ENCODE data around the gene TMEM63A.
A peak's percentile ranks its signal among the peaks of the same experiment; 100 is the strongest.

The TMEM63A gene

DNA sequence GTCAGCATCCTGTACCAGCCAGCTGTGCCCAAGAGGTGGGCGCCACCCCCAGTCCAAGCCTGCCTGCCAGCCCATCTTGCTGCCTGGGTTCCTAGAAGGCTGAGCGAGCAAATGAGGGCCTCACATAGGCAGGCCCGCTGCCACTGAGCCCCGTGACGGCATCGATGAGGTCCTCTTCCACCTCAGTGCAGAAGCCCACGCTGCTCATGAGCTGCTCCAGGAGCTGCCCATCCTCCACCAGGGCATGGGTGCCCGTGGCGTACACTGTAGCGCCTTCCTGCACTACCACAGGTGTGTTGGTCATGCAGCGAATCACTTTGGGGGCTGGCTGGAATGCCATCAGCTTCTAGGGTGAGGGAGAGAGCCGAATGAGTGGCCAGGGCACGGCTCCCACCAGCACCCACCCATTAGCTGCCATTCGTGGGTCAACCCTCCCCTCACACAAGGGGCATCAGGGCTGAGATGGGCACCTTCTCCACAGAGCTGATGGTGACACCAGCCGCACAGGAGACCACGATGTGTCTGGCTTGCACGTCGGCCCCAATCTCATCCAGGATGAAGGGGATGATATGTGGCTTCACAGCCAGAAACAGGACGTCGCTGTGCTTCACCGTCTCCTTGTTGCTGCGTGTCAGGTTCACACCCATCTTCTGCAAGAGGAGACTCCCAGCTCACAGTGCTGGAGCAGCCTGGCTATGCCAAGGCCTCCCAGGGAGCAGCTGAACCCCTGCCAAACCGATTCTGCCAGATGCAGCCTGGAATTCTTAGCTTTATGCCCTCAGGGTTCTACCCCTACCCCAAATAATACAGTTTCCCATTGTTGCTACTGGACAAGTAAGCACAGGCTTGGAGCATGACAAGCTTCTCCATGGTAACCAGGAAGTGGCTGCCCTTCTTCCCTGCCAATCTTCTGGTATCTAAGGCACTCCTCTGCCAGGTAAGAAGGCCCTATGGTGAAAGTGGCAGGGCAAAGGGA lies 39.8 kb upstream of the TMEM63A start:
- TF ChIP-seq, protein P1, sequence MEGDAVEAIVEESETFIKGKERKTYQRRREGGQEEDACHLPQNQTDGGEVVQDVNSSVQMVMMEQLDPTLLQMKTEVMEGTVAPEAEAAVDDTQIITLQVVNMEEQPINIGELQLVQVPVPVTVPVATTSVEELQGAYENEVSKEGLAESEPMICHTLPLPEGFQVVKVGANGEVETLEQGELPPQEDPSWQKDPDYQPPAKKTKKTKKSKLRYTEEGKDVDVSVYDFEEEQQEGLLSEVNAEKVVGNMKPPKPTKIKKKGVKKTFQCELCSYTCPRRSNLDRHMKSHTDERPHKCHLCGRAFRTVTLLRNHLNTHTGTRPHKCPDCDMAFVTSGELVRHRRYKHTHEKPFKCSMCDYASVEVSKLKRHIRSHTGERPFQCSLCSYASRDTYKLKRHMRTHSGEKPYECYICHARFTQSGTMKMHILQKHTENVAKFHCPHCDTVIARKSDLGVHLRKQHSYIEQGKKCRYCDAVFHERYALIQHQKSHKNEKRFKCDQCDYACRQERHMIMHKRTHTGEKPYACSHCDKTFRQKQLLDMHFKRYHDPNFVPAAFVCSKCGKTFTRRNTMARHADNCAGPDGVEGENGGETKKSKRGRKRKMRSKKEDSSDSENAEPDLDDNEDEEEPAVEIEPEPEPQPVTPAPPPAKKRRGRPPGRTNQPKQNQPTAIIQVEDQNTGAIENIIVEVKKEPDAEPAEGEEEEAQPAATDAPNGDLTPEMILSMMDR (conservative IDR thresholded peaks at IDR 0.05; ENCODE audit: low read depth, low read length) = no peak

DNA sequence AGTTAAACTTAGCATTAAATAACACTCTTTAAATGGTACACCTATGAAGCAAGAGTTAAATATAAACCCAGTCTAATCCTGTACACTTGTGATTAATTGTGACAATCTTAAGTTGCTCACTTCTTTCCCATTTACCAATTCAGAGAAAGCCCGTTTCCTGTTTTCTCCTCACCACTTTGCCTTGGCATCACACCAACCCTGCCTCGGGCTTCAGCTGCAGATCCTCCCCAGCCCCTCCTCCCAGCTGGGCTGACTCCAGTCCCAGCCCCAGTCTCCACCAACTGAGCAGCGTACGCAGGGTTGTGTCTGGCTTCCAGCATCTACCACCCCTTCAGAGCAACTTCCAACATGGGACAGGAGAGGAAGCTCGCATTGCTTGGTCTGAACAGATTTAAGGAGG lies 37.7 kb upstream of the TMEM63A start:
- Histone ChIP-seq H4K20me1 (ENCODE audit: insufficient read depth) (no peaks in the 10 kb centered on the region), H2AFZ (ENCODE audit: low read depth) (no peak overlapping the region), H3K27ac (no peak overlapping the region; the same call in 1 of the 2 replicates), H3K27me3 (ENCODE audit: insufficient read depth, low read depth) (no peaks in the 10 kb centered on the region), H3K79me2 (ENCODE audit: insufficient read depth, low read depth) (peaks cover 22% of the 10 kb centered on the region), H3K9ac (no peak overlapping the region), H3K4me1 (ENCODE audit: low read depth, poor library complexity, severe bottlenecking) (peaks cover 47% of the 10 kb centered on the region), H3K36me3 (ENCODE audit: insufficient read depth) (no peaks in the 10 kb centered on the region), H3K4me2 (peak overlapping the region; percentile 13; the same call in 1 of the 2 replicates), H3K4me3 (IDR thresholded peaks at IDR 0.05; ENCODE audit: insufficient read depth, low read depth, low read length) (no peak overlapping the region)
- TF ChIP-seq, protein P1 (conservative IDR thresholded peaks at IDR 0.05; ENCODE audit: low read depth, low read length) = no peak

More for the DNA sequence above, 39.8 kb upstream of the TMEM63A start:
- peaks cover 22% of the 10 kb centered on the region for H3K79me2 ChIP-seq (ENCODE audit: insufficient read depth, low read depth)
- H3K36me3 ChIP-seq (ENCODE audit: insufficient read depth) = no peaks in the 10 kb centered on the region
- H3K27ac ChIP-seq = no peak overlapping the region
- H4K20me1 ChIP-seq (ENCODE audit: insufficient read depth) = no peaks in the 10 kb centered on the region
- H3K4me1 ChIP-seq (ENCODE audit: low read depth, poor library complexity, severe bottlenecking) = peaks cover 49% of the 10 kb centered on the region
- no peak overlapping the region for H2AFZ ChIP-seq (ENCODE audit: low read depth)
- no peak overlapping the region for H3K4me3 ChIP-seq (IDR thresholded peaks at IDR 0.05; ENCODE audit: insufficient read depth, low read depth, low read length)
- H3K4me2 ChIP-seq = peak overlapping the region; percentile 85; the same call in 1 of the 2 replicates
- no peak overlapping the region for H3K9ac ChIP-seq
- no peaks in the 10 kb centered on the region for H3K27me3 ChIP-seq (ENCODE audit: insufficient read depth, low read depth)

DNA sequence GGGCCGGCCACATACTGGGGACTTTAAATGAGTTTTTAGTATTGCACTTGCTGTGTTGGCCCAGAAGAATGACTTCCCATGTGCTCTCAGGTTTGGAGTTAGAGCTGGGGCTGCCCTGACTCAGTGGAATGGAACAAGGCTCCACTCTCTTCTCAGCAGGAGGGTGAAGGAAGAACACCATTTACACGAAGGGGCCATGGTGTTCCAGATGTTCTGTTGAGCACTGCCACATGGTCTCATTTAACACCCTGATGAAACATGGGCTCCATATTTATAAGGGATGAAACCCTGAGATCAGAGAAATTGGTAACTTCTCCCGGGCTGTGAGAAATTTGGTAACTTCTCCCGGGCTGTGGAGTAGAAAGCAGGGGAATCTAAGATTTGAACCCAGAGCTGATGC lies 36.1 kb upstream of the TMEM63A start:
- no peak overlapping the region for H3K27ac ChIP-seq

DNA sequence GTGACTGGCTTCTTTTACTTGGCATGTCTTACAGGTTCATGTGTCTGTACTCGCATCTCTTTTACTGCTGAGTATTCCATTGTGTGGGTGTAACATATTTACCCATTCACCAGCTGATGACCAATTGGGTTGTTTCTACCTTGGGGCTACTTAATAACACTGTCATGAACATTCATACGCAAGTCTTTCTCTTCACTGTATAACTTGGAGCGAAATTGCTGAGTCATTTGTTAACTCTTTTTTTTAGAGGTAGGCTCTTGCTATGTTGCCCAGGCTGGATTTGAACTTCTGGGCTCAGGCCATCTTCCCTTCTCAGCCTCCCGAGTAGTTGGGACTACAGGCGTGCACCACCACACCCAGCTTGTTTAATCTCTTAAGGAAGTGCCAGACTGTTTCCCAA lies 35.4 kb upstream of the TMEM63A start:
- Histone ChIP-seq H3K4me3 (IDR thresholded peaks at IDR 0.05; ENCODE audit: insufficient read depth, low read depth, low read length) (no peak overlapping the region), H3K9ac (no peak overlapping the region), H3K27me3 (ENCODE audit: insufficient read depth, low read depth) (no peaks in the 10 kb centered on the region), H3K79me2 (ENCODE audit: insufficient read depth, low read depth) (peaks cover 7% of the 10 kb centered on the region), H3K4me1 (ENCODE audit: low read depth, poor library complexity, severe bottlenecking) (peaks cover 34% of the 10 kb centered on the region), H3K36me3 (ENCODE audit: insufficient read depth) (no peaks in the 10 kb centered on the region), H4K20me1 (ENCODE audit: insufficient read depth) (no peaks in the 10 kb centered on the region), H3K4me2 (no peak overlapping the region), H3K27ac (no peak overlapping the region), H2AFZ (ENCODE audit: low read depth) (no peak overlapping the region)
- TF ChIP-seq, protein P1 (conservative IDR thresholded peaks at IDR 0.05; ENCODE audit: low read depth, low read length) = no peak

More for the DNA sequence above, 36.1 kb upstream of the TMEM63A start:
- peaks cover 42% of the 10 kb centered on the region for H3K4me1 ChIP-seq (ENCODE audit: low read depth, poor library complexity, severe bottlenecking)
- TF ChIP-seq, protein P1 (conservative IDR thresholded peaks at IDR 0.05; ENCODE audit: low read depth, low read length) = no peak
- no peak overlapping the region for H3K9ac ChIP-seq
- H2AFZ ChIP-seq (ENCODE audit: low read depth) = no peak overlapping the region
- peaks cover 14% of the 10 kb centered on the region for H3K79me2 ChIP-seq (ENCODE audit: insufficient read depth, low read depth)
- no peaks in the 10 kb centered on the region for H3K36me3 ChIP-seq (ENCODE audit: insufficient read depth)
- no peak overlapping the region for H3K4me2 ChIP-seq
- H4K20me1 ChIP-seq (ENCODE audit: insufficient read depth) = no peaks in the 10 kb centered on the region
- H3K27me3 ChIP-seq (ENCODE audit: insufficient read depth, low read depth) = no peaks in the 10 kb centered on the region
- H3K4me3 ChIP-seq (IDR thresholded peaks at IDR 0.05; ENCODE audit: insufficient read depth, low read depth, low read length) = no peak overlapping the region
